Stomach (tissue), 9 donors: ENCODE data around the gene HCAR1. TPM values are rescaled to one million over a fixed set of nuclear protein-coding genes. Genes with fewer than 3 reads are reported as not detected.
"Not testable (repeated sequence)": the region's sequence is repeated elsewhere in the genome, so short reads cannot be mapped to it uniquely, and the experiment has no call there.

ENCODE experiments used
- DNase-seq, 2 donors: peaks; one replicate each; pipeline versions ENCODE4 v3.0.0 to v3.0.0-alpha.2; 2013 to 2019
- H3K27ac ChIP-seq, 5 donors: fragments of 200-600 bp in 4 of 5; sonication (generic) in 4 of 5; one replicate each; pipeline ENCODE4 v1.5.1; 2013 to 2019; ENCODE audit warnings: mild to moderate bottlenecking in 1 of 5, moderate library complexity in 1 of 5
- H3K27me3 ChIP-seq, 3 donors: fragments of 200-600 bp; sonication (generic); one replicate each; pipeline ENCODE4 v1.5.1; 2017 to 2019; ENCODE audit warnings: mixed run types in 1 of 3
- H3K36me3 ChIP-seq, 4 donors: fragments of 200-600 bp; sonication (generic); 1 replicate in 3 of 4; 2 replicates in 1 of 4; pipeline ENCODE4 v1.5.1; 2016 to 2019
- H3K4me1 ChIP-seq, 4 donors: fragments of 200-600 bp; sonication (generic); one replicate each; pipeline ENCODE4 v1.5.1; 2016 to 2019
- H3K4me3 ChIP-seq, 4 donors: fragments of 200-600 bp; sonication (generic) in 3 of 4; one replicate each; pipeline ENCODE4 v1.5.1; 2016 to 2019; ENCODE audit warnings: mild to moderate bottlenecking in 1 of 4
- H3K9me3 ChIP-seq, 4 donors: fragments of 200-600 bp; sonication (generic); one replicate each; pipeline ENCODE4 v1.5.1; 2016 to 2019
- WGBS, 5 donors: extraction: QIAGEN DNeasy Blood & Tissue Kit in 3 of 5; methylation state at CpG; one replicate each; pipeline versions ENCODE4 v1.1.5 to v1.1.7; 2013 to 2018; 5-methylcytosine and 5-hydroxymethylcytosine counted together
- intact Hi-C: fragments of 100-400 bp; cut with DNase I; formaldehyde crosslinking; loops from one replicate; pipeline ENCODE4 v1.15.1; 2023; ENCODE audit warnings: low total_unique reads
- polyA plus RNA-seq, 3 donors: library from polyadenylated mRNA; stranded (reverse); fragments of 200-250 nt; gene quantifications; one replicate each; pipeline ENCODE4 v1.2.3, GENCODE V29; 2013
- total RNA-seq, 5 donors: library from RNA; depleted of rRNA; stranded (reverse); fragments of >200 nt; gene quantifications; one replicate each; pipeline versions ENCODE4 v1.1.0 to v1.2.3, GENCODE V29; 2014 to 2016
- donor health status: healthy with polysubstance abuse.
- donor health status: Bipolar disorder and iron deficiency.
- donor health status: healthy.

Gene HCAR1
- total and polyA plus RNA-seq, 8 donors: 0.45 to 2.3 (median 1.6) TPM; not detected in 2

DNA sequence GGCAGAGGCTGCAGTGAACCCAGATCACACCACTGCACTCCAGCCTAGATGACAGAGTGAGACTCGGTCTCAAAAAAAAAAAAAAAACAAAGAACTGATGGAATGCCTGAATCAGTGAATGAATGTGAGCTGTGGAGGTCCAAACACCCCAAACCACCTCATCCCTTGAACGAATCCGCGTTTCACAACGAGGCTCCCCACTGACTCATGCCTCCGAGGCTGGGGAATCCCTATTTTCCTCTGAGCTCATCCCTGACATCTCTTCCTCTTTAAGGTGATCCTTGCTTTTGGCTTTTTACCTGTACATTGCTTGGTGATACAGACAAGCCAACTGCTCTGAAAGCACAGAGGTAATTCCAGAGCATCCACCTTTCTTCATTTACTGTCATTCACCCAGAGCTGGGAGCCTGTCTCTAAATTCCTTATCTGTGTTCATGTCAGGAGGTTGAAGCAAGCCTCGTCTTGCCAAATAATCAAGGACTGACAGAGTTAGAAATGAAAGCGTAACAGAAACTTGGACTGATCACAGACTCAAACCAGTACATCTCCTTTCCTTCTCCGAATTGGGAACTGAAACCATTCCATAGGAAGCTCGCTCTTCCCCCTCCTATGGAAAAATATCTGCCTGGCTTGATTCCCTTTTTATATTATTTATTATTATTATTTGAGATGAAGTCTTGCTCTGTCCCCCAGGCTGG, 17.0 kb downstream of the HCAR1 start:
- intact Hi-C loops: not testable (repeated sequence)

DNA sequence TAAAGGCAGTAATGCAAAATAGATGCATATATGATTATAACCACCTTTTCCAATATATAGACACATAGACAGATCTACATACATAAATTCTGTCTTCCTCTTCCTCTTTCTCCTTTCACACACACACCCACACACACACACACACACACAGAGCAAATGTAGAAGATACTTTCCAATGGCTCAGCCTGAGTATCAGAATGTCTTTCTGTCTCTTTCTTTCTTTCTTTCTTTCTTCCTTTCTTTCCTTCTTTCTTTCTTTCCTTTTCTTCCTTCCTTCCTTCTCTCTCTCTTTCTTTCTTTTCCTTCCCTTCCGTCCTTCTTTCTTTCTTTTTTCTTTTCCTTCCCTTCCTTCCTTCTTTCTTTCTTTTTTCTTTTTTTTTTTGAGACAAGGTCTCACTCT, 19.4 kb downstream of the HCAR1 start:
- DNase-seq, H3K36me3 ChIP-seq, intact Hi-C loops, H3K27me3 ChIP-seq, H3K4me3 ChIP-seq, H3K9me3 ChIP-seq, H3K27ac ChIP-seq, H3K4me1 ChIP-seq: not testable (repeated sequence)
- WGBS, 5 donors: 76 to 91% (median 79%) methylated on average over 1 of the region's 1 CpG

More for the DNA sequence above, 17.0 kb downstream of the HCAR1 start:
- not testable (repeated sequence) for H3K4me3 ChIP-seq, H3K9me3 ChIP-seq, H3K4me1 ChIP-seq, H3K36me3 ChIP-seq, H3K27me3 ChIP-seq, DNase-seq, H3K27ac ChIP-seq
- WGBS, 5 donors: 61 to 81% (median 67%) methylated on average over 3 to 4 of the region's 10 CpGs

DNA sequence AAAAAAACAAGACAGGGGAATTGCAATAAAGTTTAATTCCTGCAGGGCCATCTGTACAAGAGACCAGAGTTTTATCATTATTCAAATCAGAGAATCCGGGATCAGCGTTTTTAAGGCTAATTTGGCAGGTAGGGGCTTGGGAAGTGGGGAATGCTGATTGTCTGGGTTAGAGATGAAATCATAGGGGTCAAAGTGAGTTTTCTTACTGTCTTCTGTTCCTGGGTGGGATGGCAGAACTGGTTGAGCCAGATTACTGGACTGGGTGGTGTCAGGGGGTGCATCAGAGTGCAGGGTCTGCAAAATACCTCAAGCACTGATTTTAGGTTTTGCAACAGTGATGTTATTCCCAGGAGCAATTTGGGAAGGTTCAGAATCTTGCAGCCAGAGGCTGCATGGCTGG, 20.3 kb downstream of the HCAR1 start:
- H3K36me3 ChIP-seq, H3K4me1 ChIP-seq, DNase-seq, H3K9me3 ChIP-seq, intact Hi-C loops, H3K4me3 ChIP-seq, H3K27ac ChIP-seq, H3K27me3 ChIP-seq: not testable (repeated sequence)
- 49 to 75% (median 62%) methylated on average over 2 of the region's 2 CpGs for WGBS, 5 donors

DNA sequence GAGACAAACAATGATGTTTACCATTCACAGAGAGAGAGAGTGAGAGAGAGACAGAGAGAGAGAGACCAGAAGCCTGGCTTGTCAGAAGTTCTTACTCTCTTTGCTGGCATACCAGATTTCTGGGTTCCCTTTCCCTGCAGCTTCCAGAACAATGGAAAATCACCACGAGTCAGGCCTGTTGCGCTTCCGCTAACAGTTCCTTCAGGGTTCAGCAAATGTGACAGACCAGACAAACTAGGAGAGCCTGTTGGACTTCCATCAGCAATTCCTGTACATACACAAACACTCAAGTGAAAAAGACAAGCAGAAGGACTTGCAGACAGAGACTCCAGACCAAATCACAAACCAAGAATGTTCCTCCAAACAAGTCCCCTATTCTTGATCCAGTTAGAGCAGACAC, 21.4 kb downstream of the HCAR1 start:
- DNase-seq, H3K4me1 ChIP-seq, H3K27ac ChIP-seq, intact Hi-C loops, H3K4me3 ChIP-seq, H3K9me3 ChIP-seq, H3K27me3 ChIP-seq, H3K36me3 ChIP-seq: not testable (repeated sequence)
- no CpG with 5 or more reads among the region's 3 CpGs for WGBS, 5 donors

DNA sequence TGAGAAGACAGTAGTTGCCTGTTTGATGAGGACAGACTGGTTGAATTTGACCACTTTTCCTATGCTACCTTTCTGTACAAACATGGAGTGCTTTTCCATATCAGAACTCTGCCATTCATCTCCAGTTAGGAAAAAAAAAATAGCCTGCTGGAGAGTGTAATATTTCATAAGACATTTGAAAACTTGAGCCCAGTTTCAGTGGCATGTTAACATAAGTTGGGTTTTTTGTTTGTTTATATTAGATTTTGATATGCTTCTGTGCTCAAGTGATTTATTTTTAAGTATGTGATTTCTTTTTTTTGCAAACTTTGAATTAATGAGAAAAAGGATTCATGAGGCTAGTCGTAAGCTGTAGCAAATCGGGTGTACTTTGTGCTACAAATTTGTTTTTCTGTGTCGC, 26.8 kb downstream of the HCAR1 start:
- intact Hi-C loops, H3K27ac ChIP-seq, H3K36me3 ChIP-seq, H3K4me1 ChIP-seq, H3K27me3 ChIP-seq, DNase-seq, H3K4me3 ChIP-seq, H3K9me3 ChIP-seq: not testable (repeated sequence)
- 67 to 92% (median 77%) methylated on average over 3 of the region's 3 CpGs for WGBS, 5 donors

DNA sequence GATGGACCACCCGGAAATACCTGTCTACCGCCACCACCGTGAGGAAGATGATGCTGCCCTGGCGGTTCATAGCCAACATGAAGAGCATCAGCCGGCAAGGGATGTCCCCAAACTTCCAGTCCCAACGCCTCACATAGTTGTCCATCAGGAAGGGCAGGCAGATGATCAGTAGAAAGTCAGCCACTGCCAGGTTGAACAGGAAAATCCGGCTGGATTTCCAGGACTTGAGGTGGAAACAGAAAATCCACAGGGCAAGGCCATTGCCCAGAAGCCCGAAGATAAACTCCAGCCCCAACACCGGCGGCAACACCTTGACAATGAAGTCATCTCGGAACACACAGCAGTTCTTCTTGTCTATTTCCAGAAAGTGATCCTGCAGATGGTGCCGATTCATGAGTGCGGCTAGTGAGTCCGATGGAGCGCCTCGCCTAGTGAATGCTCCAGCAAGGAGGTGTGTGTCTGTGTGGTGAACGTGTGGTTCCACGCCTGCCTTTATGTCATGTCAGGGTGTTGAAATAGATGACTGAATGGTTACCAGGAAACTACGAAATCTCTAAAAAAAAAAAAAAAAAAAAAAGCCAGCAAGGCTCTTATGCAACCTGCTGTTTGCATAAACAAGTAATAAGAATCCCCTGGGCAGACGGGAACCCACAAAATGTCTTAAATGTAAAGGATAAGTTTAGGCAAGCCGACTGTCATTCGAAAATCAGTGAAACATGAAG, 27.6 kb downstream of the HCAR1 start, which contains the start of gene HCAR2:
Gene HCAR2 (minus strand): TSS at position 468 of the 722 bp plus-strand sequence. CDS start 74 bp downstream, at position 394.
- H3K4me3 ChIP-seq, H3K27me3 ChIP-seq, H3K4me1 ChIP-seq, DNase-seq, H3K9me3 ChIP-seq, H3K36me3 ChIP-seq, intact Hi-C loops: not testable (repeated sequence)
- 77 to 91% (median 89%) methylated on average over 21 to 22 of the region's 22 CpGs for WGBS, 5 donors
- peak within 1 kb of the TSS in 2 of 5 donors; percentile 8 to 22 for H3K27ac ChIP-seq

DNA sequence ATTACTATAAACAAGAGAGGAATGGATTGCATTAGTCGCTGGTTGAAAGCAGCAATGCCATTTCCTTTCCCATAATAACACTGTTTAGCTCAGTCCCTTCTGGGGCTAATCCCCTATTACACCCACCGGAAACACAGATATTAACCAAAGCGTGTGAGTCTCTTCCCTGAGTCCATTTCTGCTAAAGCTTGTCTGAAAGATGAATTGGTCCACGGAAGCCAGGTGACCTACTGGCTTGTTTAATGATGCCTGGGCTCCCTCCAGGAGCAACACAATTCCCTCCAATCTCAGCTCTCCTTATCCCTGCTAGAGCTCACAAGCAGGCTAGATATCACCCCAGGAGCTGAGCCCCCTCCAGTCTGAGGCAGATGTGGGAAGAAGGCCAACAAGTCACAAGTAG, 29.2 kb downstream of the HCAR1 start:
- H3K4me1 ChIP-seq, intact Hi-C loops, H3K4me3 ChIP-seq, H3K27ac ChIP-seq, DNase-seq, H3K27me3 ChIP-seq, H3K36me3 ChIP-seq, H3K9me3 ChIP-seq: not testable (repeated sequence)
- WGBS, 5 donors: 24 to 32% (median 29%) methylated on average over 4 of the region's 4 CpGs

DNA sequence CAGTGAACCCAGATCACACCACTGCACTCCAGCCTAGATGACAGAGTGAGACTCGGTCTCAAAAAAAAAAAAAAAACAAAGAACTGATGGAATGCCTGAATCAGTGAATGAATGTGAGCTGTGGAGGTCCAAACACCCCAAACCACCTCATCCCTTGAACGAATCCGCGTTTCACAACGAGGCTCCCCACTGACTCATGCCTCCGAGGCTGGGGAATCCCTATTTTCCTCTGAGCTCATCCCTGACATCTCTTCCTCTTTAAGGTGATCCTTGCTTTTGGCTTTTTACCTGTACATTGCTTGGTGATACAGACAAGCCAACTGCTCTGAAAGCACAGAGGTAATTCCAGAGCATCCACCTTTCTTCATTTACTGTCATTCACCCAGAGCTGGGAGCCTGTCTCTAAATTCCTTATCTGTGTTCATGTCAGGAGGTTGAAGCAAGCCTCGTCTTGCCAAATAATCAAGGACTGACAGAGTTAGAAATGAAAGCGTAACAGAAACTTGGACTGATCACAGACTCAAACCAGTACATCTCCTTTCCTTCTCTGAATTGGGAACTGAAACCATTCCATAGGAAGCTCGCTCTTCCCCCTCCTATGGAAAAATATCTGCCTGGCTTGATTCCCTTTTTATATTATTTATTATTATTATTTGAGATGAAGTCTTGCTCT, 30.5 kb downstream of the HCAR1 start:
- H3K4me3 ChIP-seq, H3K4me1 ChIP-seq, H3K9me3 ChIP-seq, H3K36me3 ChIP-seq, DNase-seq, intact Hi-C loops, H3K27me3 ChIP-seq, H3K27ac ChIP-seq: not testable (repeated sequence)
- WGBS, 5 donors: 83 to 100% methylated on average over 2 of the region's 9 CpGs; no CpG with 5 or more reads in 3 of the 5 donors

DNA sequence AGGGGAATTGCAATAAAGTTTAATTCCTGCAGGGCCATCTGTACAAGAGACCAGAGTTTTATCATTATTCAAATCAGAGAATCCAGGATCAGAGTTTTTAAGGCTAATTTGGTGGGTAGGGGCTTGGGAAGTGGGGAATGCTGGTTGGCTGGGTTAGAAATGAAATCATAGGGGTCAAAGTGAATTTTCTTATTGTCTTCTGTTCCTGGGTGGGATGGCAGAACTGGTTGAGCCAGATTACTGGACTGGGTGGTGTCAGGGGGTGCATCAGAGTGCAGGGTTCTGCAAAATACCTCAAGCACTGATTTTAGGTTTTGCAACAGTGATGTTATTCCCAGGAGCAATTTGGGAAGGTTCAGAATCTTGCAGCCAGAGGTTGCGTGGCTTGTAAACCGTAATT, 33.7 kb downstream of the HCAR1 start:
- DNase-seq, H3K27ac ChIP-seq, H3K36me3 ChIP-seq, H3K4me1 ChIP-seq, H3K9me3 ChIP-seq, intact Hi-C loops, H3K4me3 ChIP-seq, H3K27me3 ChIP-seq: not testable (repeated sequence)
- WGBS, 5 donors: 69 to 94% (median 77%) methylated on average over 2 of the region's 2 CpGs
